ENCODE data around the gene ZFP36L1.

ZFP36L1 gene

GRCh38 chr14:68758301-68758700, 34.6 kb downstream of the ZFP36L1 start:
- Histone ChIP-seq H3K4me3 (ENCODE audit: low read length) (no peak overlapping the region), H3K36me3 (ENCODE audit: control insufficient read depth, insufficient read depth, low read length) (no peaks in the 10 kb centered on the region), H3K27ac (ENCODE audit: low read depth, low read length) (no peak overlapping the region), H3K4me1 (ENCODE audit: control insufficient read depth, insufficient read depth, low read length) (peaks cover 5% of the 10 kb centered on the region), H3K27me3 (ENCODE audit: control insufficient read depth, insufficient read depth, low read length) (no peaks in the 10 kb centered on the region), H3K9ac (ENCODE audit: low read length) (no peak overlapping the region)

- Histone ChIP-seq H3K27me3 (ENCODE audit: control insufficient read depth, insufficient read depth, low read length) (no peaks in the 10 kb centered on the region), H3K9ac (ENCODE audit: low read length) (no peak overlapping the region), H3K36me3 (ENCODE audit: control insufficient read depth, insufficient read depth, low read length) (no peaks in the 10 kb centered on the region), H3K27ac (ENCODE audit: low read depth, low read length) (no peak overlapping the region), H3K4me3 (ENCODE audit: low read length) (no peak overlapping the region), H3K4me1 (ENCODE audit: control insufficient read depth, insufficient read depth, low read length) (peaks cover 5% of the 10 kb centered on the region)
Observed at GRCh38 chr14:68757618-68758081, 35.2 kb downstream of the ZFP36L1 start.

DNA sequence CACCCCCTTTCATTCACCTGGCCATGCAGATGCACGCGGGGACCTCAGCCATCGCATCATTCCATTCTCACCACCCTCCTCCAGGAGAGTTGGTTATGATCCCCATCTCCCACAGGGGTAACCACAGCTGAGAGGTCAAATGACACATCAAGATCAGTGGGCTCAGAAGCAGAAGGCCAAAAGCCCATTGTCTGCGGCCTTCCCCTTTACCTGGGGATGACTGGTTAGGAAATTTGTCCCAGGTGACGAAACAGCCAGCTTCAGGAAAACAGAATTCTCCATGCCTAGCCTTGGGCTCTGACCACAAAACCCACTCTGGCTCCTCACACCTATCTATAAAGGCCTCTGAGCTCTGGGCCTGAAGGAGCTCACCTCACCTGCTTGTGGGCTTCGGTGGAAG, 36.1 kb downstream of the ZFP36L1 start:
- Histone ChIP-seq H3K27me3 (ENCODE audit: control insufficient read depth, insufficient read depth, low read length) (no peaks in the 10 kb centered on the region), H3K27ac (ENCODE audit: low read depth, low read length) (no peak overlapping the region), H3K4me1 (ENCODE audit: control insufficient read depth, insufficient read depth, low read length) (peaks cover 11% of the 10 kb centered on the region), H3K36me3 (ENCODE audit: control insufficient read depth, insufficient read depth, low read length) (no peaks in the 10 kb centered on the region), H3K4me3 (ENCODE audit: low read length) (no peak overlapping the region), H3K9ac (ENCODE audit: low read length) (no peak overlapping the region)

GRCh38 chr14:68756000-68756481, 36.8 kb downstream of the ZFP36L1 start:
- H3K9ac ChIP-seq (ENCODE audit: low read length) = no peak overlapping the region

GRCh38 chr14:68755016-68755353, 37.9 kb downstream of the ZFP36L1 start:
- no peak overlapping the region for H3K9ac ChIP-seq (ENCODE audit: low read length)
- H3K27me3 ChIP-seq (ENCODE audit: control insufficient read depth, insufficient read depth, low read length) = no peaks in the 10 kb centered on the region
- H3K4me1 ChIP-seq (ENCODE audit: control insufficient read depth, insufficient read depth, low read length) = peaks cover 11% of the 10 kb centered on the region
- no peaks in the 10 kb centered on the region for H3K36me3 ChIP-seq (ENCODE audit: control insufficient read depth, insufficient read depth, low read length)
- H3K4me3 ChIP-seq (ENCODE audit: low read length) = no peak overlapping the region
- H3K27ac ChIP-seq (ENCODE audit: low read depth, low read length) = no peak overlapping the region

More at GRCh38 chr14:68756000-68756481, 36.8 kb downstream of the ZFP36L1 start:
- Histone ChIP-seq H3K27me3 (ENCODE audit: control insufficient read depth, insufficient read depth, low read length) (no peaks in the 10 kb centered on the region), H3K4me1 (ENCODE audit: control insufficient read depth, insufficient read depth, low read length) (peaks cover 11% of the 10 kb centered on the region), H3K4me3 (ENCODE audit: low read length) (no peak overlapping the region), H3K36me3 (ENCODE audit: control insufficient read depth, insufficient read depth, low read length) (no peaks in the 10 kb centered on the region), H3K27ac (ENCODE audit: low read depth, low read length) (no peak overlapping the region)

- no peak overlapping the region for H3K27ac ChIP-seq (ENCODE audit: low read depth, low read length)
- H3K36me3 ChIP-seq (ENCODE audit: control insufficient read depth, insufficient read depth, low read length) = no peaks in the 10 kb centered on the region
- H3K4me1 ChIP-seq (ENCODE audit: control insufficient read depth, insufficient read depth, low read length) = peaks cover 22% of the 10 kb centered on the region
- H3K27me3 ChIP-seq (ENCODE audit: control insufficient read depth, insufficient read depth, low read length) = no peaks in the 10 kb centered on the region
- H3K4me3 ChIP-seq (ENCODE audit: low read length) = no peak overlapping the region
- H3K9ac ChIP-seq (ENCODE audit: low read length) = no peak overlapping the region
Observed at GRCh38 chr14:68753690-68754089, 39.2 kb downstream of the ZFP36L1 start.

DNA sequence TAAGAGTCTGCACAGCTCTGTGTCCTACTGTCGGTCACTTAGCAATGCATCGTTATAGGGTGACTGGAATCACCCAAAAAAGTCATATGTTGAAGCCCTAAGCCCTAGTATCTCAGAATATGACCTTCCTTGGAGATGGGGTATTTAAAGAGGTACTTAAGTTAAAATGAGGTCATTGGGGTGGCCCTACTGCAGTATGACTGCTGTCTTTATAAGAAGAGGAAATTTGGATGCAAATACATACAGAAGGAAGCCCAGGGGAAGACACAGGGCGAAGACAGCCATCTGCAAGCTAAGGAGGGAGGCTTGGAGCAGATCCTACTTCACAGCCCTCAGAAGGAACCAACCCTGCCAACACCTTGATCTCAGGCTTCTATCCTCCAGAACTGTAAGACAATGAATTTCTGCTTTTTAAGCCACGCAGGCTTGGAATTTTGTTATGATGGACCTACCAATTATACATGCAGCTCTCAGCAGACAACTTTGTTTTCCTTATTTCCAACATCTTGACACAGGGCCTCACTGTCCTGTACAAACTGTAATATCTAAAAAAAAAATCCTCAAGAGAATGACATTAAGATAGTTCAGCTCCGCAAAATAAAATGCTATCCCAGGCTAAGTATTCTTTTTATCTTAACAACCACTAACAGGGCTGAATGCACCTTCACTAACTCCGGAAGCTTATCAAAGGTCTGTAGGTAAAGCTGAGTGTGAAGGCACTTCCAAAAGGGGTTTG, 40.4 kb downstream of the ZFP36L1 start:
- Histone ChIP-seq H3K27me3 (ENCODE audit: control insufficient read depth, insufficient read depth, low read length) (no peaks in the 10 kb centered on the region), H3K27ac (ENCODE audit: low read depth, low read length) (no peak overlapping the region), H3K36me3 (ENCODE audit: control insufficient read depth, insufficient read depth, low read length) (no peaks in the 10 kb centered on the region), H3K9ac (ENCODE audit: low read length) (no peak overlapping the region), H3K4me3 (ENCODE audit: low read length) (no peak overlapping the region), H3K4me1 (ENCODE audit: control insufficient read depth, insufficient read depth, low read length) (peaks cover 23% of the 10 kb centered on the region)

GRCh38 chr14:68749487-68750475, 43.1 kb downstream of the ZFP36L1 start:
- Histone ChIP-seq H3K4me1 (ENCODE audit: control insufficient read depth, insufficient read depth, low read length) (peaks cover 28% of the 10 kb centered on the region), H3K36me3 (ENCODE audit: control insufficient read depth, insufficient read depth, low read length) (no peaks in the 10 kb centered on the region), H3K4me3 (ENCODE audit: low read length) (no peak overlapping the region), H3K27me3 (ENCODE audit: control insufficient read depth, insufficient read depth, low read length) (no peaks in the 10 kb centered on the region), H3K27ac (ENCODE audit: low read depth, low read length) (peak overlapping the region; percentile 59), H3K9ac (ENCODE audit: low read length) (no peak overlapping the region)

DNA sequence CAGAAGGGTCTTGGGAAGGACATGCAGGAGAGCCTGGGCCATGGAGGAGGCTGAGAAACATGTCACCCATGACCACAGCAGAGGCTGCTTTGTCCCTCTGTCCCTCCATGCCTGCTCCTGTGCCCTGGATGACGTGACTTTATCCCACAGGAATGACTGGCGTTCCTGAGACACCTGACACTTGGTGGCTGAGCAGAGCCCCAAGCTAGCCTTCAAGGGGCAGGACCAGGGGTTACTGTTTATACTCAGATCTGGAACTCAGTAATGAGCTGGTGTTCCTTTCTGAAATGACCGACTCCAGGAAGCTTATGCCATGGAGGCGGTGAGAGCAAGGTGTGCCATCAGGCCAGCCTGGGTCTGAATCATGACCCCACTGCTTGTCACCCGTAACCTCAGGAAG, 44.2 kb downstream of the ZFP36L1 start:
- no peak overlapping the region for H3K27ac ChIP-seq (ENCODE audit: low read depth, low read length)
- H3K9ac ChIP-seq (ENCODE audit: low read length) = no peak overlapping the region
- H3K4me3 ChIP-seq (ENCODE audit: low read length) = no peak overlapping the region
- H3K36me3 ChIP-seq (ENCODE audit: control insufficient read depth, insufficient read depth, low read length) = no peaks in the 10 kb centered on the region
- peaks cover 24% of the 10 kb centered on the region for H3K4me1 ChIP-seq (ENCODE audit: control insufficient read depth, insufficient read depth, low read length)
- no peaks in the 10 kb centered on the region for H3K27me3 ChIP-seq (ENCODE audit: control insufficient read depth, insufficient read depth, low read length)

DNA sequence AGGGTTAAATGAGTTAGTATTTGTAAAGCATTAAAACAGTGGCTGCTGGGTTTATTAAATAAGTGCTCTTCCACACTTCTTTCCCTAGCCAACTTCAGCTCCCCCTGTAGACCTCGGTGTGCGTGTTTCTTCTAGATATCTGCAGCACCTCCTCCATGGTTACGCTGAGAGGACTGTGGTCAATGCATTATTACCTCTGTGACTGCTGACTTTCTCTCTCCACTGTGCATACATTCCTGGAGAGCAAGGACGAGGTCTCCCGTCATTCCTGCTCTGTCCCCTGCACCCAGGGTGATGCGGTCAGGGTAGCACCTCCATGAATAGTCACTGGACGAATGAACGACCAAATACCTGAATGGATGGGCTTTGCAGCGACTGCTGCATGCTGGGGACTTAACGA, 44.6 kb downstream of the ZFP36L1 start:
- H3K27me3 ChIP-seq (ENCODE audit: control insufficient read depth, insufficient read depth, low read length) = no peaks in the 10 kb centered on the region
- H3K36me3 ChIP-seq (ENCODE audit: control insufficient read depth, insufficient read depth, low read length) = no peaks in the 10 kb centered on the region
- H3K4me1 ChIP-seq (ENCODE audit: control insufficient read depth, insufficient read depth, low read length) = peaks cover 23% of the 10 kb centered on the region
- H3K27ac ChIP-seq (ENCODE audit: low read depth, low read length) = no peak overlapping the region
- H3K9ac ChIP-seq (ENCODE audit: low read length) = no peak overlapping the region
- H3K4me3 ChIP-seq (ENCODE audit: low read length) = no peak overlapping the region

GRCh38 chr14:68747393-68747792, 45.5 kb downstream of the ZFP36L1 start:
- H3K4me3 ChIP-seq (ENCODE audit: low read length) = no peak overlapping the region
- H3K36me3 ChIP-seq (ENCODE audit: control insufficient read depth, insufficient read depth, low read length) = no peaks in the 10 kb centered on the region
- H3K4me1 ChIP-seq (ENCODE audit: control insufficient read depth, insufficient read depth, low read length) = peaks cover 21% of the 10 kb centered on the region
- H3K9ac ChIP-seq (ENCODE audit: low read length) = no peak overlapping the region
- H3K27me3 ChIP-seq (ENCODE audit: control insufficient read depth, insufficient read depth, low read length) = no peaks in the 10 kb centered on the region
- no peak overlapping the region for H3K27ac ChIP-seq (ENCODE audit: low read depth, low read length)

GRCh38 chr14:68744613-68745012, 48.3 kb downstream of the ZFP36L1 start:
- no peak overlapping the region for H3K9ac ChIP-seq (ENCODE audit: low read length)
- no peaks in the 10 kb centered on the region for H3K27me3 ChIP-seq (ENCODE audit: control insufficient read depth, insufficient read depth, low read length)
- peaks cover 14% of the 10 kb centered on the region for H3K4me1 ChIP-seq (ENCODE audit: control insufficient read depth, insufficient read depth, low read length)
- no peak overlapping the region for H3K4me3 ChIP-seq (ENCODE audit: low read length)
- H3K27ac ChIP-seq (ENCODE audit: low read depth, low read length) = no peak overlapping the region
- no peaks in the 10 kb centered on the region for H3K36me3 ChIP-seq (ENCODE audit: control insufficient read depth, insufficient read depth, low read length)

Measured in rectal smooth muscle tissue (tissue), 1 donor.